SW480 (cell line): ENCODE data around the gene PSMC3.

Source experiments
- DNase-seq: peaks from one replicate; pipeline ENCODE4 v3.0.0-alpha.2; 2016; ENCODE audit warnings: low spot score

Gene PSMC3

GRCh38 chr11:47375546-47376085, 50.6 kb downstream of the PSMC3 start:
- DNase-seq: no peak

GRCh38 chr11:47375020-47375419, 51.2 kb downstream of the PSMC3 start:
- no peak for DNase-seq

DNA sequence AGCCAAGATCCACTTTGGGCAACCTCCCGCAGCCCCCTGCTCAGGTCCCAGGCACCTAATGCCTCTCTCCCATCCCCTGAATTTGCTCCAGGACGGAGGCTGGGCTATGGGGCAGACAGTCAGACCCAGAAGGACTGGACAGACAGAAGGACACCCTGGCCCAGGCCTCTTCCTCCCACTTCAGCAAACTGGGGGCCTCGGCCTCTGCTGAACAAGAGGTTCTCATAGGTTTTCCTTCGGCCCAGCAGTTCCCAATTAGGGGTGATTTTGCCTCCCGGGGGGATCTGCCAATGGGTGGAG, 51.6 kb downstream of the PSMC3 start:
- no peak for DNase-seq

DNA sequence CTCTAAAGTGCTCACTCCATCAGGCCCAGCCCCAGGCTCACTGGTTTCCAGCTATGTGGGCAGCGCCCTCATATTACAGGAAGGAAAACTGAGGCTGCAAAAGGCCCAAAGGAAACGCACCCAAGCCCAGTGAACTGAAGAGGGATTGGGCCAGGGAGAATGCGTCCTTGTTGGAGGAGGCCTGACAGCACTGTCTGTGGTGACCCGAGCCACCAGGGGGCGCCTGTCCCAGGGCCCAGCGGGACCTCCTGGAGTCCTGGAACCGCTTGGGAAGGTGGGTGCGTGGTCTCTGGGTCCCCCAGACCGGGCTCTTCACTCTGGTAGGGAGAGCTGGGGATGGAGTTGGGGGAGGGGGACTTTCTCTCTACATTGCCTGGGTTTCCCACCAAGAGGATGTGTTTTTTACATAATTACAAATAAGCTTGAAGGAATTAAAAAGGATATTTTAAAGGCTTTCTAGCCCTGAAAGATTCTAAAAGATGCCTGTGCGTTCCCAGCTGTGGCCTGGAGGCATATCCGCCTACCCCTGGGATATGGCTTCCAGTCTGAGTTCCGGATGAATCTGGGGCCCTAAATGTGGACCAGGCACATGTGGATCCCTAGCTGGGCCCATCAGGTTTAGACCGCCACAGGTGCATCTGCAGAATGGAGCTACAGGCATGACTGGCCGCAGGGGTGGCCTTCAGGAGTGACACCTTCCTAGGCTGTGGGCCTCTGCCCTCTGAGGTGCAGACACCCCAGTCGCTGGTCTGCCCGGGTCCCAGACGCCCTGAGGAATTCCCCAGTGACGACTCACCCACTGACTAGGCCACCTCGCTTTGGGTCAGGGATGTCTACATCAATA, 52.1 kb downstream of the PSMC3 start:
- DNase-seq: peak; percentile 42

GRCh38 chr11:47372422-47372821, 53.8 kb downstream of the PSMC3 start:
- no peak for DNase-seq

- no peak for DNase-seq
These were observed 56.6 kb downstream of the PSMC3 start for GRCh38 chr11:47369676-47370075.
